PFSK-1 (cell line): ENCODE measurements around the gene SELENOV.

Source experiments
- FOXP2 ChIP-seq: optimal IDR thresholded peaks from 2 replicates; pipeline ENCODE3; 2011; ENCODE audit warnings: borderline replicate concordance, control low read depth, inconsistent platforms; ENCODE audit not compliant: insufficient read depth; ENCODE audit errors: extremely low read length, extremely low read depth
- POLR2AphosphoS5 ChIP-seq: IDR thresholded peaks from 2 replicates; pipeline ENCODE4 v1.6.1; 2012; ENCODE audit warnings: low read depth, mild to moderate bottlenecking, control low read depth, low read length, moderate library complexity
- SIN3A ChIP-seq: IDR thresholded peaks from 2 replicates; pipeline ENCODE4 v1.6.1; 2012; ENCODE audit warnings: mild to moderate bottlenecking, low read length, moderate library complexity, borderline replicate concordance; ENCODE audit not compliant: insufficient read depth
- TAF1 ChIP-seq: IDR thresholded peaks from 2 replicates; pipeline ENCODE4 v1.6.1; 2012; ENCODE audit warnings: low read length, control low read depth, borderline replicate concordance; ENCODE audit not compliant: insufficient read depth
- TF ChIP-seq, protein P1 (sequence below), 2 experiments: IDR thresholded peaks; 2 replicates each; pipeline versions ENCODE4 v1.6.1 to v1.8.0; 2011 to 2012; ENCODE audit warnings: low read depth in 2 of 2, low read length in 2 of 2, control low read depth in 1 of 2, inconsistent platforms in 1 of 2, mild to moderate bottlenecking in 1 of 2, moderate library complexity in 1 of 2; ENCODE audit not compliant: insufficient read depth in 1 of 2

SELENOV gene

DNA sequence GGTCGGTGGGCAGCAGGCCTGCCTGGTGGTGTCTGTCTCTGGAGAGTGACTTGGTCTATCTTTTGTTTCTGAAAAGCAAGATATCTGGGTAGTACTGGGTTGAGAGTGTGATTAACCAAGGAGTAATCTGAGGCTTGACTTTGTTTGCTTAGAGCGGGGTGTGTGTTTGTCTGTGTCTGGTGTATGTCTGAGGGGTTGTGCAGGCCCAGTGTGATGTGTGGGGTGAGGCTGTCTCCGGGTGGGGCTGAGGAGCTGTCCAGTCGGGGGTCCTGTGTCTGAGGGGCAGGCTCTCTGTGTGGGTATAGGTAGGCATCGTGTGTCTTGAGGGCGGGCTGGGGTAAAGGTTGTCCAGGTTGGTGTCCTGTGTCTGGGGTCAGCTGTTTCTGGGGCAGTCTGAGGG lies 45.4 kb upstream of the SELENOV start:
- no peak for TF ChIP-seq POLR2AphosphoS5
- no peak for TF ChIP-seq SIN3A
- TF ChIP-seq TAF1, result no peak
- TF ChIP-seq, protein P1, sequence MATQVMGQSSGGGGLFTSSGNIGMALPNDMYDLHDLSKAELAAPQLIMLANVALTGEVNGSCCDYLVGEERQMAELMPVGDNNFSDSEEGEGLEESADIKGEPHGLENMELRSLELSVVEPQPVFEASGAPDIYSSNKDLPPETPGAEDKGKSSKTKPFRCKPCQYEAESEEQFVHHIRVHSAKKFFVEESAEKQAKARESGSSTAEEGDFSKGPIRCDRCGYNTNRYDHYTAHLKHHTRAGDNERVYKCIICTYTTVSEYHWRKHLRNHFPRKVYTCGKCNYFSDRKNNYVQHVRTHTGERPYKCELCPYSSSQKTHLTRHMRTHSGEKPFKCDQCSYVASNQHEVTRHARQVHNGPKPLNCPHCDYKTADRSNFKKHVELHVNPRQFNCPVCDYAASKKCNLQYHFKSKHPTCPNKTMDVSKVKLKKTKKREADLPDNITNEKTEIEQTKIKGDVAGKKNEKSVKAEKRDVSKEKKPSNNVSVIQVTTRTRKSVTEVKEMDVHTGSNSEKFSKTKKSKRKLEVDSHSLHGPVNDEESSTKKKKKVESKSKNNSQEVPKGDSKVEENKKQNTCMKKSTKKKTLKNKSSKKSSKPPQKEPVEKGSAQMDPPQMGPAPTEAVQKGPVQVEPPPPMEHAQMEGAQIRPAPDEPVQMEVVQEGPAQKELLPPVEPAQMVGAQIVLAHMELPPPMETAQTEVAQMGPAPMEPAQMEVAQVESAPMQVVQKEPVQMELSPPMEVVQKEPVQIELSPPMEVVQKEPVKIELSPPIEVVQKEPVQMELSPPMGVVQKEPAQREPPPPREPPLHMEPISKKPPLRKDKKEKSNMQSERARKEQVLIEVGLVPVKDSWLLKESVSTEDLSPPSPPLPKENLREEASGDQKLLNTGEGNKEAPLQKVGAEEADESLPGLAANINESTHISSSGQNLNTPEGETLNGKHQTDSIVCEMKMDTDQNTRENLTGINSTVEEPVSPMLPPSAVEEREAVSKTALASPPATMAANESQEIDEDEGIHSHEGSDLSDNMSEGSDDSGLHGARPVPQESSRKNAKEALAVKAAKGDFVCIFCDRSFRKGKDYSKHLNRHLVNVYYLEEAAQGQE (IDR thresholded peaks at IDR 0.05; ENCODE audit: insufficient read depth in 1 of 2, low read depth in 2 of 2, low read length in 2 of 2), result no peak
- TF ChIP-seq FOXP2, result no peak

DNA sequence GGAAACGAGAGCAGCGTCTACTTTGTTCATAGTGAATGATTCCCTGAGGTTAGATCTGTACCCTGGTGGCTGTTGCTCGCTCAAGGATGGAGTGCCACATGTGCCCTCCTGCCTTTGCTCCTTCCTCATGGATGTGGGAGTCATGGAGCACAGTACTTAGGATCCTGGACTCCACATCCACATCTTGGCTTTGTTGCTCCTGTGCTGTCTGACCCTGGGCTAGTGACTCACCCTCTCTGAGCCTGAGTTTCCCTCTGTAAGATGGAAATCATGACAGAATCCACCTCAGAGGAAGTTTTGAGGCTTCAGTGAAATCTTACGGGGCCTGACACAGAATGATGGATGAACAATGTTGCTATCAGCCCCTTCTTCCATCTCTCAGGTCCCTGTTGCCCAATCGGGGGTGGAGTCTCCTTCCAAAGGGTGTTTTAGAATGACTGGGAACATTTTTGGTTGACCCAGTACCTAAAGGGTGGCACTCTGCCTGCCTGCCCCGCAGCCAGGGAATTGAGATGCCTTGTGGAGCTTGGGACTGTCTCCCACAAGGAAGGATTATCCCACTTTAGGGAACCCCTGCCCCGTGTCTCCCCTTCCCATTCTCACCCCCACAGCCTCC lies 44.1 kb upstream of the SELENOV start:
- TF ChIP-seq, protein P1 (IDR thresholded peaks at IDR 0.05; ENCODE audit: insufficient read depth in 1 of 2, low read depth in 2 of 2, low read length in 2 of 2), result no peak
- no peak for TF ChIP-seq SIN3A
- TF ChIP-seq POLR2AphosphoS5, result no peak
- no peak for TF ChIP-seq FOXP2
- no peak for TF ChIP-seq TAF1

DNA sequence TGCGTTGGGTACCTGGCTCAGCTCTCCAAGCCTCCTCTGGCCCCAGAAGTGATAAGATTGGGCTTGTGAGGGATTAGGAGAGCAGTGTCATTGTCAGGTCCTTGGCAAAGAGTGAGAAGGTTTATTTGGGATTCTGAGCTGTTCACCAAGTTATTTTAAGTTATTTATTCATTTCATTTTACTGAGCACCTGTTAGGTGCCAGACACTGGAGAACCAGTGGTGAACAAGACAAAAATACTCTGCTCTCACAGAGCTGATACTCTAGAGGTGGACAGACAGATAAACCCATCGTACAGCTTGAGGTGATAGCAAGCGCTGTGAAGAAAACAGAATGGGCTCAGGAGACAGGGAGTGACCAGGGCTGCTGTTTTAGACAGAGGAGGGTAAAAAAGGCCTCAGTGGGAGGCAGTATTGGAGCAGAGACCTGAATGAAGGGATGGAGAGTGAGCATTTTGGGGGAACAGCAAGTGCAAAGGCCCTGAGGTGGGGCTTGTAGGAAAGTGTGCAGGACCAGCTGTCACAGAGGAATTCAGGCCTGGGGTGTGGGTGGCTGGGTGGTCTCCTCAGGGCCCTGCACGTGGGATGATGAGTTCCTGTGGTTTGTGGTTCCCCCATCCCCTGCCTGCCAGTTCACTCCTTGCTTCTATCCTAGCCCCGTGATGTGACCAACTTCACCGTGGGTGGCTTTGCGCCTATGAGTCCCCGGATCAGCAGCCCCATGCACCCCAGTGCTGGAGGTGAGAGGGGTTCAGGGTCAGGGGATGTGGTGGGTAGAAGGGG lies 43.0 kb upstream of the SELENOV start:
- TF ChIP-seq POLR2AphosphoS5 (no peak), TAF1 (no peak), FOXP2 (no peak), SIN3A (no peak)
- TF ChIP-seq, protein P1 (IDR thresholded peaks at IDR 0.05; ENCODE audit: insufficient read depth in 1 of 2, low read depth in 2 of 2, low read length in 2 of 2), result no peak

DNA sequence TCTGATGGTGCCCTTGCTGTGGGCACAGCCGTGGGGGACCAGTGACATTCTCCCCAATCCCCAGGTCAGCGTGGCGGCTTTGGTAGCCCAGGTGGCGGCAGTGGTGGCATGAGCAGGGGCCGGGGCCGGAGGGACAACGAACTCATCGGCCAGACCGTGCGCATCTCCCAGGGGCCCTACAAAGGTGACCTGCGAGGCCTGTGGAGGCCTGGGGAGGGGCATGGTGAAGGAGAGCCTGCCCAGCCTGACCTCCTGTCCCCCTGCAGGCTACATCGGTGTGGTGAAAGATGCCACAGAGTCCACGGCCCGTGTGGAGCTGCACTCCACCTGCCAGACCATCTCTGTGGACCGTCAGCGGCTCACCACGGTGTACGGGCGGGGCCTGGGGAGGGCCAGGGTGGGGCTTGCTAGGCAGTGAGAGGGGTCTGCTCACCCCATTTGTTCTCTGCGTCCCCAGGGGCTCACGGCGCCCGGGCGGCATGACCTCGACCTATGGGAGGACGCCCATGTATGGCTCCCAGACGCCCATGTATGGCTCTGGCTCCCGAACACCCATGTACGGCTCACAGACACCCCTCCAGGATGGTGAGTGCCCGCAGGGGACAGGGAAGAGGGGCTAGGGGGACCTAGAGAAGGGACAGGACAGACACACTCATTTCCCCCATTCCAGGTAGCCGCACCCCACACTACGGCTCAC lies 42.0 kb upstream of the SELENOV start:
- no peak for TF ChIP-seq TAF1
- TF ChIP-seq SIN3A, result no peak
- TF ChIP-seq, protein P1 (IDR thresholded peaks at IDR 0.05; ENCODE audit: insufficient read depth in 1 of 2, low read depth in 2 of 2, low read length in 2 of 2), result no peak
- TF ChIP-seq FOXP2, result no peak
- no peak for TF ChIP-seq POLR2AphosphoS5
